Stimulated activated CD8-positive, alpha-beta memory T cell treated with anti-CD3 and anti-CD28 coated beads, Interleukin-15, amount 100 ng/mL, for 1 hour (primary cell): ENCODE measurements around the gene P2RX6.
"Not testable (repeated sequence)": the region's sequence is repeated elsewhere in the genome, so short reads cannot be mapped to it uniquely, and the experiment has no call there.

Experiments used
- DNase-seq: peaks from one replicate; pipeline ENCODE4 v3.0.0-alpha.2; 2020; ENCODE audit warnings: low read depth

Gene P2RX6

DNA sequence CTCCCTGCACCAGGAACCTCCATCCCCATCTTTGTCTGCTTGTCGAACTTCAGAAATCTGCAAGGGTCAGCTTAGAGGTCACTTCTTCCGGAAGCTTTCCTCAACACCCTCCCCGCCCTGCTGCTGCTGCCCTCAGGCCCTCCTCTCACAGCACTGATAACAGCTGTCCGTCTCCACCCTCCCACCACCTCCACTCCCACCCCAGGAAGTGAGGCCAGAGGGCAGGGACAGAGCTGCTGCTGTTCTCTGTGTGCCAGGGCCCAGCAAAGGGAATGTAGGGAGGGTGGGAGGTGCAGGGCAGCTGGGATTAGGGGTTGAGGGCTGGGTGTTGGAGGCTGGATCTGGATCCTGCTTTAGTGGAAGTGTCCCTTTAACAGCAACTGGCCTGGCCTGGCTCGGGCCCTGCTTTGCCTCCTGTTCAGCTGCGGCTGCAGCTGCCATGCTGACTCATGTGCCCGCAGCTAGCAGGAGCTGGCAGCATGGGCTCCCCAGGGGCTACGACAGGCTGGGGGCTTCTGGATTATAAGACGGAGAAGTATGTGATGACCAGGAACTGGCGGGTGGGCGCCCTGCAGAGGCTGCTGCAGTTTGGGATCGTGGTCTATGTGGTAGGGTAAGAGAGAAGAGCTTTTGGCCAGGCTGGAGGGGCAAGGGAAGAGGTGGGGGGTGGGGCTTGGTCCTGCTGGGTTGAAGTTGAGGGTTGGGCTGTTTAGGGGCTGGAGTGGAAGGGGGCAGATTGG is at the start of gene P2RX6:
Gene P2RX6, plus strand, starts transcription at position 440 of the 740 bp plus-strand sequence. Its CDS starts 10 bp downstream, at position 450.
- DNase-seq: no peak

DNA sequence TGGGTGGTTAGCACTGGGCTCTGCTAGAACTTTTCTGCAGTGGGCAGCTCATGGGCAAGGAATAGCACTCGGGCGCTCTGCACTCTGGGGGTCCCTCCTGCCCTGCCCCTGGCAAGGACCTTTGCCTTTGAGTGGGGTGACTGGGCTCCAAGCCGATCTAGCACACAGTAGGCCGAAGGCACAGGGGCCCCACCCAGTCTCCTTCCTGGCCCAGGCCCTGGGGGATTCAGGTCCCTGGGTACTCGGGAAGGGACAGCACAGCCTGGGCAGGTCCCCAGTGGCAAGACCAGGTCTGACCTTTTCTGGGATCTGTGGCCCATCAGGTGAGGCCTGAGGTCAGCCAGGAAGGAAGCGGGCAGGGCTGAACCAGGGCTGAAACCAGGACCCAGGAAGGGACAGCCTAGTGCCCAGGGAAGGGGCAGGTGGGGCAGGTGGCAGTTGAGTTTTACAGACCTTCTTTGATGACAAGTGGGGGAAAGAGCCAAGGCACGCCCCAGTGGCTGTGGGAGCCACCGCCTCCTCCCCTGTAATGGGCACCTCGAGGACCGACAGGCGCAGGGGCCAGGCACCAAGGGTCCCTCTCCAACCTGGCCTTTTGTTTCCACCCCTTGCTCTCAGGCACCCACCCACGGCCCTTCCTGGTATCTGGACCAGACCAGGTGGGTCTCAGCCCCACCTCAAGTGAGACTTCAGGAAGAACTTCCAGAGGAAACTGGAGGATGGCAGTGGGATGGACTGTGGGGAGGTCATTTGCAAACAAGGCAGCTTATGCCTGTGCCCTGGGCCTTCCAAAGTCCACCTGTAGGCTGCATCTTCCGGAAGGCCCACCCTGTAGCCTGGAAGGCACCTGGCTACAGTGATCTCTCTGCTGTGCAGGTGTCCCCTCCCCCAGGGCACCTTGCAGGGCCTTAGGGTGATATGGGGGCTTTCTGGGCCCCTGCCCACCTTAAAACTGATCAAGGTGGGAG is 48.8 kb upstream of the P2RX6 start:
- DNase-seq: no peak

DNA sequence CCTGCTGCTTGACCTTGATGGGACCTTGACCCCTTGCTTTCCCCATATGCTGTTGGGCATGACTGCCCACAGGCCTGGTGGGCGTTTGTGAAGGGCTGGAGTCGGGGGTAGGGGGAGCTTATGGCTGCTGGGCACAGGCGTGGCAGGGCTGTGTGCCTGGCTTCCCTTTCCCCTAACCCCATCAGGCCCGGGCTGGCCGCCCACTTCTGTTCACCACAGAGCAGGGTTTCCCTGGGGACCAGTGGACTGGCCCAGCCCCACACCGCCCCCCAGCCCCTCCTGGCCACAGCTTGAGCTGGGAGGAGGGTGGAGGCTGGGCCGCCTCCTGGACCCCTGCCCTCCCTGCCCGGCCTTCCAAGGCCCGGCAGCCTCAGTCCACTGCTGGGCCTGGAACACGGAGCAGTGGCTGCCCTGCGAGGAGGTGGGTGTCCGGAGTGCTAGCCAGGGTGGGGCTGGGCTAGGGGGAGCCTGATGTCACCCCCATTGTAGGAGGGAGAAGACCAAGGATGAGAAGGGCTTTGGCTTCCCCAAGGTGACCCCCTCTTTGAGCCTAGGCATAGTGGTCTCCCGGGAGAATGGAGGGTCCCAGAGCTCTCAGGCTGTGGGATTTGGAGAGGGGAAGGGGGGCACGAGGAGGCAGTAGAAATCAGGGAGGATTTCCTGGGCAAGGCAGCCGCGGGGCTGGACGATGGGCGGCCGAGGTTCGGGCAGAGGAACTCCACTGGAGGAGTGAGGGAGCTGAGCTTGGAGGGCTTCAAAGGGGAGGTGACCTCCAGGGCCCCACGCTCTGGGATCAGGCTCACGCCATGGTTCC is 47.9 kb upstream of the P2RX6 start, which contains the start of gene AIFM3:
Gene AIFM3, plus strand, starts transcription at position 373 of the 814 bp plus-strand sequence. CDS start 690 bp downstream, outside the sequence.
- DNase-seq: no peak

DNA sequence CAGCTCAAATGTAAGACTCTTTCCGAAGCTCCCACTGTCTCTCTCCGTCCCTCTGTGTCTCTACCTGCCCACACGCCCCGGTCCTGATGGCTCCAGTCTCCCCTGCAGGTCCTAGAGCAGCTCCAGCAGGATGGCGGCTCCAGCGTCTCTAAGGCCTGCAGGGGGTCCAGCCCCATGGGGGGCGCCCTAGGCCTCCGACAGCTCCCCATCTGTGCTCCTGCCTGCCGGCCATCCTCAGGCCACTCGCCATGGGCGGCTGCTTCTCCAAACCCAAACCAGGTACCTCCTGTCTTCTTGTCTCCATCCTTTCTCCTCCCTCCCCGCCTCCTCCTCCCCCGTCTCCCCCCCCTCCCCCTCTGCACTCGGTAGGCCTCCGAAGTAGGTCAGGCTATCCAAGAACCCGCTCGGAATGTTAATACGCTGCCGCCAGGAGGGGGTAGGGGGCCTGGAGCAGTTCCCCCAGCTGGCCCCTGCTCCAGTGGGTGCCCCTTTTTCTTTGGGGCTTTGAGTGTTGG is 47.2 kb upstream of the P2RX6 start:
- no peak for DNase-seq

DNA sequence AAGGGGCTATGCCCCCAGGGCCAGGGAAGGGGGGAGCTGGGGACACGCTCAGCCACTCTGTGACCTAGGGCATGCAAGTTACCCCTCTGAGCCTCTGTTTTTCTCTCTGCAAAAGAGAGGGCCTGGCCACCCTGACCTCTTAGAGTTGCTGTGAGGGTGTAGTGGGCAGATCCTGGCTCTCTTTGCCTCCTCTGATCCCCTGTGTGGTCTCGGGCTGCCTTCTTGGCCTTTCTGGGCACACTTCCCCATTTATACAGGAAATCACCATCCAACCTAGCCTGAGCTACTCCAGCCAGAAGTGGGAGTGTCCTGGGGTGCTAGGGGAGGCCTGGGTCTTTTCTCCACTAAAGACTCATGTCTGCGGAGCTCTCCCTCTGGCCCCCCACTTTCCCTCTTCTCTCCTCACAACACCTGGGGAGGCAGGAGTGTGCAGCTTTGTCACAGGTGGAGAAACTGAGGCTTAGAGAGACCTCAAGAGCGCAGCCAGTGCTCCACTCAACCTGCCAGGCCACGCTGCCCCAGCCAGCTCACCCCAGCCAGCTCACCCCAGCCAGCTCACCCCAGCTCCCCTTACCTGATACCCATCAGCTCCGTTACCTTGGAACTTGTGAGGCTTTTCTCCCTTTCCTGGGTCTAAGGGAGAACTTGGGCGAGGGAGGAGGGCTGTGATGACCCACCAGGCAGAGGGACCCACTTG is 46.5 kb upstream of the P2RX6 start:
- DNase-seq: no peak

DNA sequence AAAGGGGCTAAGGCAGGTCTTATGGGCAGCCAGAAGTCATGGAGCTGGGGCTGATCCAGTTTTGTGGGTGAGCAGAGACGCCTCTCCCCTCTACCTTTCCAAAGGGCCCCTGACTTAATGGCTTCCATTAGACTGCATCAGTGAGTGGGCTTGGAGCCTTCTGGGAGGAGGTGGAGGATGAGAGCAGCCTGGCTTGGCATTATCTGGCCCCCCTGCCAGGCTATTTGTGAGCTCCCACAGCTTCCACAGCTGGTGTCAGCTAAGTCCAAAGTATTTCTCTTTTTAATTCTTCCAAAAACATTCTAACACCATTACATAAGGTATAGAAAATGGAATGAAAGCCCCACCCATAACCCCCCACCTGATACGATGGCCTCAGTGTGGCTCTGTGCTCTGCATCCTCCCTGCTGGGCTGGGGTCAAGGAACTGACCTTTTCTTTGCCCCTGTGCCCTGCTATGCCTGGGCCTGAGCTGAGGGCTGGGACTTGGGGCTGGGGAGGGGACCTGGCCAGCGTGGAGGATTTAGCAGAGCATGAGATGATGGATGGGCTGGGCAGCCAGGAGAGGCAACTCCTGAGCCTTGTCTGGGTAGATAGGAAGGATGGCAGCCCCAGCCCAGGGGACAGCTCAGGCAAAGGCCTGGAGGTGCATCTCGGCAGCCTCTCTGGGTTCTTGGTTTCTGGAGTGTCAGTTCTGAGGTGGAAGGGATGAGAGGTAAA is 43.9 kb upstream of the P2RX6 start:
- no peak for DNase-seq

DNA sequence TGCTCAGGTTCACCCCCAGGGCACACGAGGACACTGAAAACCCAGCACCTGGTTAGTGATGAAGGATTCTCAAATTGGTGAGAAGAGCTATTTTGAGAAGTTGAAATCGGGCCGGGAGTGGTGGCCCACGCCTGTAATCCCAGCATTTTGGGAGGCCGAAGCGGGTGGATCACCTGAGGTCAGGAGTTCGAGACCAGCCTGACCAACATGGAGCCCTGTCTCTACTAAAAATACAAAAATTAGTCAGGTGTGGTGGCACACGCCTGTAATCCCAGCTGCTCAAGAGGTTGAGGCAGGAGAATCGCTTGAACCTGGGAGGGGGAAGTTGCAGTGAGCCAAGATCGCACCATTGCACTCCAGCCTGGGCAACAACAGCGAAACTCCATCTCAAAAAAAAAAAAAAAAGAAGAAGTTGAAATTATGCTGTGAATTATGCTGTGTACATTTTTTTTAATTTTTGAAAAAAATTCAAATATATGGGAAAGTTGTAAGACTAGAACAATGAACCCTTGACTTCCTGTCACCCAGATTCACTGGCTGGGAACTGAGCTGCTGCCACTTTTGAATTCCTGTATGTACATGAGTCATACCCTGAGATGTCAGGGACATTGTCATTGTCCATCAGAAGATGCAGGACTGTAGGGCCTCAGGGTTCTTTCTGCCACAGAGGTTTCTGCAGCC is 42.8 kb upstream of the P2RX6 start:
- DNase-seq: not testable (repeated sequence)

DNA sequence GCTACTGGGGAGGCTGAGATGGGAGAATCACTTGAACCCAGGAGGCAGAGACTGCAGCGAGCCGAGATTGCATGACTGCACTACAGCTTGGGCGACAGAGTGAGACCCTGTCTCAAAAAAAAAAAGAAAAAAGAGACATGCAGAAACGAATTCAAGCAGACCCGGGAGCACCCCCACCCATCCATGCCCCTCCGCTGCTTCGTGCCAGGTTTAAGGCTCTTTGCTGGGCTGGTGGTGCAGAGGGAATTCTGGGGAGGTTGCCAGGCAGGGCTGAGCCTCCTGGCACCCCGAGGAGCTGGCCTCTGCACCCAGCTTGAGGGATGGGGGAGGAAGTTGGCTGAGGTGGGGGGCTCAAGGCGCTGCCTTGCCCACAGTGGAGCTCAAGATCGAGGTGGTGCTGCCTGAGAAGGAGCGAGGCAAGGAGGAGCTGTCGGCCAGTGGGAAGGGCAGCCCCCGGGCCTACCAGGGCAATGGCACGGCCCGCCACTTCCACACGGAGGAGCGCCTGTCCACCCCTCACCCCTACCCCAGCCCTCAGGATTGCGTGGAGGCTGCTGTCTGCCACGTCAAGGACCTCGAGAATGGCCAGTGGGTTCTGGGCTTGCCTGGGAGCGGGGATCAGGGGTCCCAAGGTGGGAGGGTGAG is 41.9 kb upstream of the P2RX6 start:
- DNase-seq: no peak

DNA sequence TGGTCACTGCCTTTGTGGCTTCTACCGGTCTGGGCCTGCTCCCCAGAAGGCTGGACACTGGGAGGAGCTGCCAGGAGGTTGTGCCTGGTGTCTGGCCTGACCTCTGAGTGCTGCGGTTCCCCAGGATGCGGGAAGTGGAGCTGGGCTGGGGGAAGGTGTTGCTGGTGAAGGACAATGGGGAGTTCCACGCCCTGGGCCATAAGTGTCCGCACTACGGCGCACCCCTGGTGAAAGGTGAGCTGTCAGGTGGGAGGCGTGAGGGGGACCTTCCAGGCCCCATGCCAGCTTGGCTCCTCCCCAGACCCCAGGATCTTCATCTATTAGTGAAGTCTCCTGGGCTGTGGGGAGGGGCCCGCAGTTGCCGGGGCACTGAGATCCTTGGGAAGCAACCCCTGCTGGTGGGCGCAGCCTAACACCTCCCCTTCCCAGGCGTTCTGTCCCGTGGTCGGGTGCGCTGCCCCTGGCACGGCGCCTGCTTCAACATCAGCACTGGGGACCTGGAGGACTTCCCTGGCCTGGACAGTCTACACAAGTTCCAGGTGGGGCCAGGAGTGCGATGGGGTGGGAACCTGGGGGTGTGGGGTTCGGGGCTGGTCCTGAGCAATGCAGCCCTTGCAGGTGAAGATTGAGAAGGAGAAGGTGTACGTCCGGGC is 41.2 kb upstream of the P2RX6 start:
- DNase-seq: no peak

DNA sequence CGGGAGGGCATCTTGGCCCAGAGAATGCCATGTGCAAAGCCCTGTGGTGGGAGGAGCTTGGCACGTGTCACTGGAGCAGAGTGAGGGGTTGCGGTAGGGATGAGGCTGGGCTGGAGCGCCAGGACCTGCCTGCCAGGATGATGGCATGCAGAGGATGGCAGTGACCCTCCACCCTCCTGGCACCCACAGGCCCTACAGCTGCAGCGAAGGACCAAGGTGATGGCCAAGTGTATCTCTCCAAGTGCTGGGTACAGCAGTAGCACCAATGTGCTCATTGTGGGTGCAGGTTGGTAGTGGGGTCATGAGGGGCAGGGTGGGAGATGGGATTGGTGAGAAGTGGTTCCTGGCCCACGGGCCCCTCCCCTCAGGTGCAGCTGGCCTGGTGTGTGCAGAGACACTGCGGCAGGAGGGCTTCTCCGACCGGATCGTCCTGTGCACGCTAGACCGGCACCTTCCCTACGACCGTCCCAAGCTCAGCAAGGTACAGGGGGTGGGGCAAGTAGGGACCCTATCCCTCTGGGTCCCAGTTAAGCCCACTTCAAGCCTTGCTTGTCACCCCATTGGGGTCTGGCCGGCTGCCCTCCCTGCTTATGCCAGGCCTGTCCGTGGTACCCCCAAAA is 40.5 kb upstream of the P2RX6 start:
- no peak for DNase-seq

DNA sequence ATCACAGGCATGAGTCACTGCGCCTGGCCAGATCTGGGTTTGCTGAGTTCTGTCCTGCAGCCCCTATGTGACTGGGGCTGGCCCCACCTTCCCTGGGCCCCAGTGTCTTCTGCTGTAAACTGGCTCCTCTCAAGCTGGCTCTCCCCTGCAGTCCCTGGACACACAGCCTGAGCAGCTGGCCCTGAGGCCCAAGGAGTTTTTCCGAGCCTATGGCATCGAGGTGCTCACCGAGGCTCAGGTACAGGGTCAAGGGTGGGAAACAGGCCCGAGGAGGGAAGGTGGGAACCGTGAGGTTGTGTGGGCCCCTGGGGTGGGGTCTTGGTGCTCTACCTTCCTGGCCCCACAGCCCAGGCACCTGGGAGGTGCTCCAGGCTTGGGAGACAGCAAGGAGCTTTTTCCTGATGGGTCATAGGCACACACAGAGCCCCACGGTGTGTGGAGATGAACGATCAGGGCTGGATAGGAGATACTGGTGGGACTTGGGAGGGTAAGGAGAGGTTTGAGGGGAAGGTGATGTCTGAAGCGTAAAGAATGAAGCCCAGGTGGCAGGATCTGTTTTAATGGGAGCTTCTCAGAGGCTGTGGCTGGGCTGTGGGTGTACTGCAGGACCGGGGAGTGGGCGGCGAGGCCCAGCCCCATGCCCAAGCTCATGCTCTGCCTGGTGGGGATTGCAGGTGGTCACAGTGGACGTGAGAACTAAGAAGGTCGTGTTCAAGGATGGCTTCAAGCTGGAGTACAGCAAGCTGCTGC is 39.2 kb upstream of the P2RX6 start:
- no peak for DNase-seq

DNA sequence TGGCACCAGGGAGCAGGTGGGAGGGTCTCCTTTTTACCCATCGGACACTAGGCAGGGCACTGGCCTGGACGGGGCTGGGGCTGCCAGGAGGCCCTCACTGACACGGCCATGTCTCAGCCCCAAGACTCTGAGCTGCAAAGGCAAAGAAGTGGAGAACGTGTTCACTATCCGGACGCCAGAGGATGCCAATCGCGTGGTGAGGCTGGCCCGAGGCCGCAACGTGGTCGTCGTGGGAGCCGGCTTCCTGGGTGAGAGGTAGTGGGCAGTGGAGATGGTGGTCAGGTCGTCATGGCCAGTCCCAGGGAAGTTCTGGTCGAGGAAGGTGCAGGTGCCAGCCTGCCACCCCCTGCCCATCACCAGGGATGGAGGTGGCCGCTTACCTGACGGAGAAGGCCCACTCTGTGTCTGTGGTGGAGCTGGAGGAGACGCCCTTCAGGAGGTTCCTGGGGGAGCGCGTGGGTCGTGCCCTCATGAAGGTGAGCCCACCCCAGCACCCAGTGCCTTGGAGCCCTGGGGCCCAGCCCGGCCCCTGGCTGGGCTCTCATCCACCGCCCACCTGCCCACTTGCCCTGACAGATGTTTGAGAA is 38.6 kb upstream of the P2RX6 start:
- no peak for DNase-seq

DNA sequence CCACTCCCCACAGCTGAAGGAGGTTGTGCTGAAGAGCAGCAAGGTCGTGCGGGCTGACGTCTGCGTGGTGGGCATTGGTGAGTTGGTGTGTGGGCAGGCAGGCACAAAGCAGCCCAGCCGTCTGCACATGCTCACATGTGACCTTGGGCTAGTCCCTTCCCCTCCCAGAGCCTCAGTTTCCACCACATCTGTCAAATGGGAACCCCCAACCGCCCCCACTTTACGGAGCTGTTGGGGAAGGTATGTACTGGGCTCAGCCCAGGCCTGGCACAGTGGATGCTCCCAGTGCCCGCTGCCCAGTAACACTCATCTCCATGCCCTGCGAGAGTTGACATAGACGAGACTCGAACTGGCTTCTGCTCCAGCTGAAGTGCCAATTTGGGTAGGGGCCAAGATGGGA is 37.9 kb upstream of the P2RX6 start:
- DNase-seq: no peak

DNA sequence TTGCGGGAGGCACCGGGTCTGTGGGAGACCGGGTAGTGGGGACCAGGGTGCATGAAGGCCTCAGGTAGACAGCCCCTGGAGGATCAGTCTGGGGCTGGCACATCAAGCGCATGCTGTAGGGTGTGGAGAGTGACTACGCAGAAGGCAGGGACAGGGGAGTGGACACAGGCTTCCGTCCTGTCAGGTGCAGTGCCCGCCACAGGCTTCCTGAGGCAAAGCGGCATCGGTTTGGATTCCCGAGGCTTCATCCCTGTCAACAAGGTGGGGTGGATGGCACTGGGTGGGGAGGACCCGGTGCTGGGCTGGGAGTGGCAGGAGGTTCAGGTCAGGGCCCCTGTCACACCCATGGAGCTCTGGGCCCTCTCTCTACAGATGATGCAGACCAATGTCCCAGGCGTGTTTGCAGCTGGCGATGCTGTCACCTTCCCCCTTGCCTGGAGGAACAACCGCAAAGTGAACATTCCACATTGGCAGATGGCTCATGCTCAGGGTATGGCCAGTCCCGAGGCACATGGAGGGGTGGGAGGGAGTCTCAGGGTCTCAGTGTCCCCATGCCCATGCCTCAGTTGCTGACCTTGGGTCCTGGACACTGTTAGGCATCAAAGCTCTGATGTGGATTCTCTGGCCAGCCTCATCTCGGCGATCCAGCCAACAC is 37.3 kb upstream of the P2RX6 start:
- no peak for DNase-seq

DNA sequence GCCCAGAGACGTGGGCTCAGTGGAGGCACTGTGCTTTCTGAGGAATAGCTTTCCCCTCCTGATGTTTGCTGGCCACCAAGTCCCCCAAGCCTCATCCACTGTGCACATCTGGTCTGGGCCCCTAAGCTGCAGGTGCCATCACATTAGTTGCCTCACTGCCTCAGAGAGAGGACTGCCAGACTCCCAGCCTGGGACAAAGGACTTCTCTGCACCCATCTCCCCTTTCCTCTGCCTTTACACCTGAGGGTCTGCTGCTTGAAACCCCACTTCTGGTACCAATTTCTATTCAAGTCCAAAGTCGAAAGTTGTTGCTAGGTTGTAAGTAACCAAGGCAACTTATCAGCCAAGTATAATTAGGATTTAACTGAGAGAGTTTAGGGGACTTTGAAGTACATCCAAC is 36.5 kb upstream of the P2RX6 start:
- no peak for DNase-seq

DNA sequence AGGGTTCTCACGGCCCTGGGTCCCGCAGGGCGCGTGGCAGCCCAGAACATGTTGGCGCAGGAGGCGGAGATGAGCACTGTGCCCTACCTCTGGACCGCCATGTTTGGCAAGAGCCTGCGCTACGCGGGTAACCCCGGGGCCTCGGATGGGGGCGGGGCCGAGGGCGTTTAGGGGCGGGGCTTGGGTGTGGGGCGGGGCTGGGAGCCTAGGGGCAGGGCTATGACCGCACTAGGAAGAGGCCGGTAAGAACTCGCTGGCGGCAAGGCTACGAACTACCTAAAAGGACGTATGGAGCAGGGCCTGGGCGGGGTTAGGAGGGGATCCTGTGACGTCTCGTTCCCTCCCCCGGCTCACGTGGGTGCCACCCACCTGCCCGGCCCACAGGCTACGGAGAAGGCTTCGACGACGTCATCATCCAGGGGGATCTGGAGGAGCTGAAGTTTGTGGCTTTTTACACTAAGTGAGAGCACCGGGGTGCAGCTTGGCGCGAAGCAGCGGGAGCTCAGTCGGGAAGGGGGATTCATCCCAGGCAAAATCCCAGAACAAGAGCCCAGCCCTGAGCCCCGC is 35.6 kb upstream of the P2RX6 start:
- DNase-seq: no peak
